PFSK-1 (cell line): ENCODE data around the gene RALBP1.

Source experiments
- POLR2AphosphoS5 ChIP-seq: IDR thresholded peaks from 2 replicates; pipeline ENCODE4 v1.6.1; 2012; ENCODE audit warnings: low read depth, mild to moderate bottlenecking, control low read depth, low read length, moderate library complexity
- TAF1 ChIP-seq: IDR thresholded peaks from 2 replicates; pipeline ENCODE4 v1.6.1; 2012; ENCODE audit warnings: low read length, control low read depth, borderline replicate concordance; ENCODE audit not compliant: insufficient read depth

- no peak for TF ChIP-seq POLR2AphosphoS5
- no peak for TF ChIP-seq TAF1
Observed at GRCh38 chr18:9431296-9431695, 44.0 kb upstream of the RALBP1 start.
